ENCODE measurements around the gene SMYD3. TPM values are rescaled to one million over a fixed set of nuclear protein-coding genes. Genes with fewer than 3 reads are reported as not detected.

SMYD3 gene
- total RNA-seq, 1 experiment from 2014 or later = 17.4 TPM

DNA sequence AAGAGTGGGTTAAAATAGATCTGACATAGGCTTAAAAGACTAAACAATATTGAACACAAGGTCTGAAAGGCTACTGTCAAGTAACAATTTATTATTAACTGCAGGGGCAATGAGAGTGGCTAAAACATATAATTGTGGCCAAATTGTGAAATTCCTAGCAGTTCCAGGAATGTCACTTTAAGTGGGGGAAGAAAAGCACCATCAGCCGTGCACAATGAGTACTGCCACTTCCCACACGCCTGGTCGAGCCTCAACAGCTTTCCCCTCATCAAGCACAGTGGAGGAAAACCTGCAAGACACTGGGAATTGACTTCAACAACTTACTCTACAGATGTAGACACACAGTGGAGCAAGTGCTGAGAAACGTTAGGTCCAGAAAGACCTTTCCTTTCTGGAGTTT lies 42.6 kb upstream of the SMYD3 start:
- in situ Hi-C loops (cut with HindIII; ENCODE audit: low pct_unique_long_range_greater_than_20kb, low sequenced_read_pairs) (no loop called here), intact Hi-C loops (cut with micrococcal nuclease; ENCODE audit: unreplicated experiment) (no loop called here)
- Histone ChIP-seq H3K27me3 (ENCODE audit: control insufficient read depth, insufficient read depth, low read length) (no peaks in the 10 kb centered on the region), H3K36me3 (ENCODE audit: control insufficient read depth, insufficient read depth, low read length) (peaks cover 15% of the 10 kb centered on the region; the same call in 1 of the 2 replicates), H3K27ac (ENCODE audit: low read length) (no peak overlapping the region), H3K4me3 (ENCODE audit: low read depth in 2 of 2, low read length in 2 of 2) (no peak overlapping the region), H3K4me1 (ENCODE audit: control insufficient read depth, insufficient read depth, low read length) (no peaks in the 10 kb centered on the region), H3K9me3 (ENCODE audit: control insufficient read depth, insufficient read depth, low read depth, low read length) (no peaks in the 10 kb centered on the region)
- TF ChIP-seq, protein P1, sequence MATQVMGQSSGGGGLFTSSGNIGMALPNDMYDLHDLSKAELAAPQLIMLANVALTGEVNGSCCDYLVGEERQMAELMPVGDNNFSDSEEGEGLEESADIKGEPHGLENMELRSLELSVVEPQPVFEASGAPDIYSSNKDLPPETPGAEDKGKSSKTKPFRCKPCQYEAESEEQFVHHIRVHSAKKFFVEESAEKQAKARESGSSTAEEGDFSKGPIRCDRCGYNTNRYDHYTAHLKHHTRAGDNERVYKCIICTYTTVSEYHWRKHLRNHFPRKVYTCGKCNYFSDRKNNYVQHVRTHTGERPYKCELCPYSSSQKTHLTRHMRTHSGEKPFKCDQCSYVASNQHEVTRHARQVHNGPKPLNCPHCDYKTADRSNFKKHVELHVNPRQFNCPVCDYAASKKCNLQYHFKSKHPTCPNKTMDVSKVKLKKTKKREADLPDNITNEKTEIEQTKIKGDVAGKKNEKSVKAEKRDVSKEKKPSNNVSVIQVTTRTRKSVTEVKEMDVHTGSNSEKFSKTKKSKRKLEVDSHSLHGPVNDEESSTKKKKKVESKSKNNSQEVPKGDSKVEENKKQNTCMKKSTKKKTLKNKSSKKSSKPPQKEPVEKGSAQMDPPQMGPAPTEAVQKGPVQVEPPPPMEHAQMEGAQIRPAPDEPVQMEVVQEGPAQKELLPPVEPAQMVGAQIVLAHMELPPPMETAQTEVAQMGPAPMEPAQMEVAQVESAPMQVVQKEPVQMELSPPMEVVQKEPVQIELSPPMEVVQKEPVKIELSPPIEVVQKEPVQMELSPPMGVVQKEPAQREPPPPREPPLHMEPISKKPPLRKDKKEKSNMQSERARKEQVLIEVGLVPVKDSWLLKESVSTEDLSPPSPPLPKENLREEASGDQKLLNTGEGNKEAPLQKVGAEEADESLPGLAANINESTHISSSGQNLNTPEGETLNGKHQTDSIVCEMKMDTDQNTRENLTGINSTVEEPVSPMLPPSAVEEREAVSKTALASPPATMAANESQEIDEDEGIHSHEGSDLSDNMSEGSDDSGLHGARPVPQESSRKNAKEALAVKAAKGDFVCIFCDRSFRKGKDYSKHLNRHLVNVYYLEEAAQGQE (IDR thresholded peaks at IDR 0.05; ENCODE audit: insufficient read depth in 1 of 2, low read depth in 2 of 2, low read length in 1 of 2) = no peak
- no peak for TF ChIP-seq POLR2AphosphoS5 (IDR thresholded peaks at IDR 0.05; ENCODE audit: low read depth, low read length)
- TF ChIP-seq CTCF (IDR thresholded peaks at IDR 0.05) = no peak
- no peak for TF ChIP-seq TCF7L2 (IDR thresholded peaks at IDR 0.05; ENCODE audit: low read depth, low read length)
- TF ChIP-seq SIN3A (IDR thresholded peaks at IDR 0.05; ENCODE audit: borderline replicate concordance, insufficient read depth, low read depth, low read length) = no peak
- DNase-seq (ENCODE audit: low read depth, low spot score) (no peak), ATAC-seq (no peak)
- no TSS peak for BruUV-seq (replicated peaks)
- CTCF ChIA-PET = no interaction called here
- POLR2A ChIA-PET = no interaction called here

- no peak overlapping the region for H3K27ac ChIP-seq (ENCODE audit: low read length)
- no peaks in the 10 kb centered on the region for H3K9me3 ChIP-seq (ENCODE audit: control insufficient read depth, insufficient read depth, low read depth, low read length)
- no peaks in the 10 kb centered on the region for H3K27me3 ChIP-seq (ENCODE audit: control insufficient read depth, insufficient read depth, low read length)
- ChIA-PET CTCF (no interaction called here), POLR2A (no interaction called here)
- ATAC-seq (no peak), DNase-seq (ENCODE audit: low read depth, low spot score) (no peak)
- no peak overlapping the region for H3K4me3 ChIP-seq (ENCODE audit: low read depth in 2 of 2, low read length in 2 of 2)
- no peaks in the 10 kb centered on the region for H3K4me1 ChIP-seq (ENCODE audit: control insufficient read depth, insufficient read depth, low read length)
- H3K36me3 ChIP-seq (ENCODE audit: control insufficient read depth, insufficient read depth, low read length) = peaks cover 17% of the 10 kb centered on the region; the same call in 1 of the 2 replicates
- intact Hi-C loops (cut with micrococcal nuclease; ENCODE audit: unreplicated experiment) = no loop called here
- BruUV-seq (replicated peaks) = no TSS peak
- TF ChIP-seq TCF7L2 (IDR thresholded peaks at IDR 0.05; ENCODE audit: low read depth, low read length) (no peak), CTCF (IDR thresholded peaks at IDR 0.05) (no peak), SIN3A (IDR thresholded peaks at IDR 0.05; ENCODE audit: borderline replicate concordance, insufficient read depth, low read depth, low read length) (no peak), POLR2AphosphoS5 (IDR thresholded peaks at IDR 0.05; ENCODE audit: low read depth, low read length) (no peak)
- TF ChIP-seq, protein P1 (IDR thresholded peaks at IDR 0.05; ENCODE audit: insufficient read depth in 1 of 2, low read depth in 2 of 2, low read length in 1 of 2) = no peak
- in situ Hi-C loops (cut with HindIII; ENCODE audit: low pct_unique_long_range_greater_than_20kb, low sequenced_read_pairs) = no loop called here
Measured at GRCh38 chr1:246544001-246544400, 36.9 kb upstream of the SMYD3 start.

All from Panc1 (cell line).